HEK293 (cell line): ENCODE results near the gene CCDC9.

ENCODE experiments used
- CTCF ChIA-PET: fragments of 350-600 bp; formaldehyde crosslinking; extraction: SDS; loops from one replicate; lab custom pipeline; 2021; ENCODE audit warnings: antibody characterized with exemption; lab: Yijun Ruan, JAX
- POLR2A ChIA-PET: fragments of 300-600 bp; formaldehyde crosslinking; extraction: SDS; loops from one replicate; lab custom pipeline; 2020; ENCODE audit warnings: antibody characterized with exemption, inconsistent platforms; lab: Yijun Ruan, JAX
- H3K27ac ChIP-seq: fragments of 200-500 bp; sonication (Bioruptor generic); 2 replicates; pipeline ENCODE4 v1.5.1; 2014; ENCODE audit warnings: low read depth, low read length, control low read depth, inconsistent platforms; ENCODE audit errors: extremely low read depth
- H3K36me3 ChIP-seq, 2 experiments: fragments of 200-500 bp in 1 of 2; sonication (Bioruptor generic) in 1 of 2; 1 replicate in 1 of 2; 2 replicates in 1 of 2; pipeline ENCODE4 v1.5.1; 2014 to 2017; ENCODE audit warnings: inconsistent platforms in 2 of 2, low read length in 2 of 2; ENCODE audit not compliant: control insufficient read depth in 2 of 2, insufficient read depth in 1 of 2
- H3K4me1 ChIP-seq: fragments of 200-500 bp; sonication (Bioruptor generic); 2 replicates; pipeline ENCODE4 v1.5.1; 2014; ENCODE audit warnings: mild to moderate bottlenecking, low read length, inconsistent platforms; ENCODE audit not compliant: control insufficient read depth, insufficient read depth
- H3K4me3 ChIP-seq: 2 replicates; pipeline ENCODE4 v1.5.1; 2011; ENCODE audit warnings: low read depth, mild to moderate bottlenecking, control low read depth, low read length, moderate library complexity
- H3K9me3 ChIP-seq: fragments of 200-500 bp; sonication (Bioruptor generic); 2 replicates; pipeline ENCODE4 v1.5.1; 2014; ENCODE audit warnings: low read depth, low read length, inconsistent platforms; ENCODE audit not compliant: control insufficient read depth, insufficient read depth
- CTCF ChIP-seq: fragments of 450-650 bp; formaldehyde crosslinking; IDR thresholded peaks from 2 replicates; pipeline ENCODE4 v1.5.1; 2016; ENCODE audit warnings: missing biosample characterization, missing genetic modification characterization
- GFI1B ChIP-seq: fragments of 450-650 bp; formaldehyde crosslinking; IDR thresholded peaks from 2 replicates; pipeline ENCODE4 v1.5.1; 2016; ENCODE audit warnings: missing biosample characterization, missing genetic modification characterization
- GLIS2 ChIP-seq: fragments of 450-650 bp; formaldehyde crosslinking; IDR thresholded peaks from 2 replicates; pipeline ENCODE4 v1.5.1; 2016; ENCODE audit warnings: missing biosample characterization, missing genetic modification characterization
- HIC1 ChIP-seq: fragments of 450-650 bp; formaldehyde crosslinking; IDR thresholded peaks from 2 replicates; pipeline ENCODE4 v1.5.1; 2016; ENCODE audit warnings: missing biosample characterization, missing genetic modification characterization
- HOXA7 ChIP-seq: sonication (generic); formaldehyde crosslinking; IDR thresholded peaks from 2 replicates; pipeline ENCODE4 v1.8.1; 2022; ENCODE audit warnings: missing genetic modification reagents, borderline replicate concordance
- KLF10 ChIP-seq: fragments of 450-650 bp; IDR thresholded peaks from 2 replicates; pipeline ENCODE4 v1.5.1; 2018; ENCODE audit warnings: missing biosample characterization, mild to moderate bottlenecking, missing genetic modification characterization
- TCF7L2 ChIP-seq: IDR thresholded peaks from 2 replicates; pipeline ENCODE4 v1.6.1; 2011; ENCODE audit warnings: low read depth, mild to moderate bottlenecking, inconsistent platforms, low read length, moderate library complexity, borderline replicate concordance
- ZBTB17 ChIP-seq: fragments of 450-650 bp; formaldehyde crosslinking; IDR thresholded peaks from 2 replicates; pipeline ENCODE4 v1.5.1; 2016; ENCODE audit warnings: missing biosample characterization, missing genetic modification characterization
- ZBTB20 ChIP-seq: fragments of 450-650 bp; formaldehyde crosslinking; IDR thresholded peaks from 2 replicates; pipeline ENCODE4 v1.5.1; 2016; ENCODE audit warnings: missing biosample characterization, missing genetic modification characterization
- ZEB2 ChIP-seq: fragments of 450-650 bp; formaldehyde crosslinking; IDR thresholded peaks from 2 replicates; pipeline ENCODE4 v1.5.1; 2016; ENCODE audit warnings: missing biosample characterization, missing genetic modification characterization
- ZNF121 ChIP-seq: fragments of 450-650 bp; formaldehyde crosslinking; IDR thresholded peaks from 2 replicates; pipeline ENCODE4 v1.5.1; 2016; ENCODE audit warnings: missing biosample characterization, missing genetic modification characterization
- ZNF16 ChIP-seq: fragments of 450-650 bp; formaldehyde crosslinking; IDR thresholded peaks from 2 replicates; pipeline ENCODE4 v1.5.1; 2016; ENCODE audit warnings: low read depth, missing biosample characterization, missing genetic modification characterization
- ZNF169 ChIP-seq: fragments of 450-650 bp; formaldehyde crosslinking; IDR thresholded peaks from 2 replicates; pipeline ENCODE4 v1.5.1; 2016; ENCODE audit warnings: missing biosample characterization, missing genetic modification characterization
- ZNF18 ChIP-seq: fragments of 450-650 bp; formaldehyde crosslinking; IDR thresholded peaks from 2 replicates; pipeline ENCODE4 v1.5.1; 2016; ENCODE audit warnings: missing biosample characterization, missing genetic modification characterization
- ZNF19 ChIP-seq: fragments of 450-650 bp; formaldehyde crosslinking; IDR thresholded peaks from 2 replicates; pipeline ENCODE4; 2016; ENCODE audit warnings: missing biosample characterization, missing genetic modification characterization, low read depth
- ZNF324 ChIP-seq: fragments of 450-650 bp; formaldehyde crosslinking; IDR thresholded peaks from 2 replicates; pipeline ENCODE4 v1.5.1; 2016; ENCODE audit warnings: missing biosample characterization, missing genetic modification characterization
- ZNF433 ChIP-seq: fragments of 450-650 bp; formaldehyde crosslinking; IDR thresholded peaks from 2 replicates; pipeline ENCODE4 v1.5.1; 2016; ENCODE audit warnings: missing biosample characterization, missing genetic modification characterization, low read depth
- ZNF521 ChIP-seq: fragments of 450-650 bp; formaldehyde crosslinking; IDR thresholded peaks from 2 replicates; pipeline ENCODE4 v1.5.1; 2017; ENCODE audit warnings: missing biosample characterization, mild to moderate bottlenecking, missing genetic modification characterization
- ZNF555 ChIP-seq: fragments of 450-650 bp; formaldehyde crosslinking; conservative IDR thresholded peaks from 2 replicates; pipeline ENCODE4 v1.5.1; 2017; ENCODE audit warnings: missing biosample characterization, mild to moderate bottlenecking, missing genetic modification characterization, inconsistent platforms
- ZNF654 ChIP-seq: fragments of 450-650 bp; formaldehyde crosslinking; IDR thresholded peaks from 2 replicates; pipeline ENCODE4 v1.5.1; 2016; ENCODE audit warnings: low read depth, missing biosample characterization, missing genetic modification characterization
- ZNF660 ChIP-seq: fragments of 450-650 bp; IDR thresholded peaks from 2 replicates; pipeline ENCODE4 v1.5.1; 2018; ENCODE audit warnings: missing biosample characterization, mild to moderate bottlenecking, missing genetic modification characterization
- ZNF707 ChIP-seq: fragments of 450-650 bp; formaldehyde crosslinking; IDR thresholded peaks from 2 replicates; pipeline ENCODE4 v1.5.1; 2016; ENCODE audit warnings: missing biosample characterization, missing genetic modification characterization
- ZNF792 ChIP-seq: fragments of 450-650 bp; formaldehyde crosslinking; IDR thresholded peaks from 2 replicates; pipeline ENCODE4 v1.5.1; 2016; ENCODE audit warnings: missing biosample characterization, missing genetic modification characterization
- TF ChIP-seq, protein P1 (sequence below): fragments of 450-650 bp; formaldehyde crosslinking; IDR thresholded peaks from 2 replicates; pipeline ENCODE4 v1.5.1; 2016; ENCODE audit warnings: missing biosample characterization, missing genetic modification characterization
- TF ChIP-seq, protein P2 (sequence below): fragments of 450-650 bp; formaldehyde crosslinking; IDR thresholded peaks from 2 replicates; pipeline ENCODE4 v1.5.1; 2016; ENCODE audit warnings: missing biosample characterization, missing genetic modification characterization

Gene CCDC9

DNA sequence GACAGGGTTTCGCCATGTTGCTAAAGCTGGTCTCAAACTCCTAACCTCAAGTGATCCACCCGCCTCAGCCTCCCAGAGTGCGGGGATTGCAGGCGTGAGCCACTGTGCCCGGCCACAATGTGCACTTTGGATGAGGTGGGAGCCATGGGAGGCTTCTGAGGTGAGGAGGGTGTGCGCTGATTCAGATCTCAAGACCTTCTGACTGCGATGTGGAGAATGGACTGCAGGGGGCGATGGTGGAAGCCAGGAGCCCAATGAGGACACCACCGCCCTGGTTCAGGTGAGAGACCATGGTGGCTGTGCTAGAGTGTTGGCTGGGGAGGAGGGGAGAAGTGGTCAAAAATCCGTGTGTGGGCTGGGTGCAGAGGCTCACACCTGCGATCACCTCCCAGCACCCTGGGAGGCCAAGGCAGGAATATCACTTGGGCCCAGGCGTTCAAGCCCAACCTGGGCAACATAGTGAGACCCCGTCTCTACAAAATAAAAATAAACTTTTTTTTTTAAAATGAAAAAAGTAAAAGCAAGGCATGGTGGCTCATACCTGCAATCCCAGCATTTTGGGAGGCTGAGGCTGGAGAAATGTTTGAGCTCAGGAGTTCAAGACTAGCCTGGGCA lies 24.0 kb downstream of the CCDC9 start (continued):
- TF ChIP-seq, protein P1, sequence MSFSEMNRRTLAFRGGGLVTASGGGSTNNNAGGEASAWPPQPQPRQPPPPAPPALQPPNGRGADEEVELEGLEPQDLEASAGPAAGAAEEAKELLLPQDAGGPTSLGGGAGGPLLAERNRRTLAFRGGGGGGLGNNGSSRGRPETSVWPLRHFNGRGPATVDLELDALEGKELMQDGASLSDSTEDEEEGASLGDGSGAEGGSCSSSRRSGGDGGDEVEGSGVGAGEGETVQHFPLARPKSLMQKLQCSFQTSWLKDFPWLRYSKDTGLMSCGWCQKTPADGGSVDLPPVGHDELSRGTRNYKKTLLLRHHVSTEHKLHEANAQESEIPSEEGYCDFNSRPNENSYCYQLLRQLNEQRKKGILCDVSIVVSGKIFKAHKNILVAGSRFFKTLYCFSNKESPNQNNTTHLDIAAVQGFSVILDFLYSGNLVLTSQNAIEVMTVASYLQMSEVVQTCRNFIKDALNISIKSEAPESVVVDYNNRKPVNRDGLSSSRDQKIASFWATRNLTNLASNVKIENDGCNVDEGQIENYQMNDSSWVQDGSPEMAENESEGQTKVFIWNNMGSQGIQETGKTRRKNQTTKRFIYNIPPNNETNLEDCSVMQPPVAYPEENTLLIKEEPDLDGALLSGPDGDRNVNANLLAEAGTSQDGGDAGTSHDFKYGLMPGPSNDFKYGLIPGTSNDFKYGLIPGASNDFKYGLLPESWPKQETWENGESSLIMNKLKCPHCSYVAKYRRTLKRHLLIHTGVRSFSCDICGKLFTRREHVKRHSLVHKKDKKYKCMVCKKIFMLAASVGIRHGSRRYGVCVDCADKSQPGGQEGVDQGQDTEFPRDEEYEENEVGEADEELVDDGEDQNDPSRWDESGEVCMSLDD = no peak
- TF ChIP-seq ZBTB17 (tag by site-specific recombination) (0 out of 2 replicates have a peak, but pooled peaks have one; percentile 20), ZNF324 (no peak), ZNF792 (no peak), ZNF707 (tag by site-specific recombination) (no peak), GFI1B (tag by site-specific recombination) (0 out of 2 replicates have a peak, but pooled peaks have one; percentile 14), CTCF (tag by site-specific recombination) (0 out of 2 replicates have a peak, but pooled peaks have one; percentile 27), ZNF18 (tag by site-specific recombination) (no peak), ZNF19 (no peak), HIC1 (no peak), ZNF121 (tag by site-specific recombination) (peak; percentile 98), ZNF16 (tag by site-specific recombination) (peak; percentile 96), ZBTB20 (tag by site-specific recombination) (no peak)

GRCh38 chr19:47283405-47284059 lies 27.2 kb downstream of the CCDC9 start:
- H3K4me3 ChIP-seq = no peak overlapping the region
- H3K4me1 ChIP-seq = no peaks in the 10 kb centered on the region
- ChIA-PET POLR2A (interaction anchor here (0.6 kb wide), 1 partner anchor 473 kb away, joined by 7 read pairs; no protein-coding TSS in a partner anchor), CTCF (interaction anchor here (0.6 to 3.9 kb wide), 15 partner anchors 8 to 475 kb away, joined by 3 to 35 read pairs (median 4); partner anchors contain the start of genes DHX34, INAFM1 and KPTN)
- H3K9me3 ChIP-seq = no peaks in the 10 kb centered on the region
- no peak overlapping the region for H3K27ac ChIP-seq
- TF ChIP-seq ZEB2 (tag by site-specific recombination) = no peak
- TF ChIP-seq ZNF660 (tag by site-specific recombination) = 0 out of 2 replicates have a peak, but pooled peaks have one; percentile 18
- no peak for TF ChIP-seq TCF7L2
- peak; percentile 80 for TF ChIP-seq ZNF18 (tag by site-specific recombination)
- TF ChIP-seq ZNF521 (tag by site-specific recombination) = no peak
- no peak for TF ChIP-seq ZNF169
- TF ChIP-seq GLIS2 (tag by site-specific recombination) = no peak
- TF ChIP-seq HOXA7 = no peak
- no peak for TF ChIP-seq ZNF555
- no peak for TF ChIP-seq ZNF654 (tag by site-specific recombination)
- TF ChIP-seq, protein P2, sequence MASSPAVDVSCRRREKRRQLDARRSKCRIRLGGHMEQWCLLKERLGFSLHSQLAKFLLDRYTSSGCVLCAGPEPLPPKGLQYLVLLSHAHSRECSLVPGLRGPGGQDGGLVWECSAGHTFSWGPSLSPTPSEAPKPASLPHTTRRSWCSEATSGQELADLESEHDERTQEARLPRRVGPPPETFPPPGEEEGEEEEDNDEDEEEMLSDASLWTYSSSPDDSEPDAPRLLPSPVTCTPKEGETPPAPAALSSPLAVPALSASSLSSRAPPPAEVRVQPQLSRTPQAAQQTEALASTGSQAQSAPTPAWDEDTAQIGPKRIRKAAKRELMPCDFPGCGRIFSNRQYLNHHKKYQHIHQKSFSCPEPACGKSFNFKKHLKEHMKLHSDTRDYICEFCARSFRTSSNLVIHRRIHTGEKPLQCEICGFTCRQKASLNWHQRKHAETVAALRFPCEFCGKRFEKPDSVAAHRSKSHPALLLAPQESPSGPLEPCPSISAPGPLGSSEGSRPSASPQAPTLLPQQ (tag by site-specific recombination) = no peak
- TF ChIP-seq KLF10 (tag by site-specific recombination) = no peak
- no peak for TF ChIP-seq ZNF433
- no peaks in the 10 kb centered on the region; a peak in 1 of 3 replicates for H3K36me3 ChIP-seq
